Omental fat pad (tissue), 4 donors: Measurements from ENCODE around the gene CCDC187. TPM values are rescaled to one million over a fixed set of nuclear protein-coding genes. Genes with fewer than 3 reads are reported as not detected.

ENCODE experiments used
- ATAC-seq: fragments of 150-250 bp; one replicate; pipeline ENCODE4 v1.9.1; 2016; ENCODE audit warnings: mild to moderate bottlenecking, moderate library complexity; ENCODE audit not compliant: low FRiP score
- DNase-seq: peaks from one replicate; pipeline ENCODE4 v3.0.0-alpha.2; 2019; ENCODE audit warnings: low spot score
- CTCF ChIP-seq, 3 donors: fragments of 450-650 bp; IDR thresholded peaks; one replicate each; pipeline ENCODE4 v1.5.1; 2016 to 2017; ENCODE audit warnings: antibody characterized with exemption in 3 of 3, mild to moderate bottlenecking in 3 of 3, moderate library complexity in 2 of 3
- total RNA-seq, 4 donors: library from RNA; depleted of rRNA; stranded (reverse); fragments of >200 nt; gene quantifications; one replicate each; pipeline ENCODE4 v1.1.0, GENCODE V29; 2016

The CCDC187 gene
- total RNA-seq, 4 donors from 2014 or later: not detected

DNA sequence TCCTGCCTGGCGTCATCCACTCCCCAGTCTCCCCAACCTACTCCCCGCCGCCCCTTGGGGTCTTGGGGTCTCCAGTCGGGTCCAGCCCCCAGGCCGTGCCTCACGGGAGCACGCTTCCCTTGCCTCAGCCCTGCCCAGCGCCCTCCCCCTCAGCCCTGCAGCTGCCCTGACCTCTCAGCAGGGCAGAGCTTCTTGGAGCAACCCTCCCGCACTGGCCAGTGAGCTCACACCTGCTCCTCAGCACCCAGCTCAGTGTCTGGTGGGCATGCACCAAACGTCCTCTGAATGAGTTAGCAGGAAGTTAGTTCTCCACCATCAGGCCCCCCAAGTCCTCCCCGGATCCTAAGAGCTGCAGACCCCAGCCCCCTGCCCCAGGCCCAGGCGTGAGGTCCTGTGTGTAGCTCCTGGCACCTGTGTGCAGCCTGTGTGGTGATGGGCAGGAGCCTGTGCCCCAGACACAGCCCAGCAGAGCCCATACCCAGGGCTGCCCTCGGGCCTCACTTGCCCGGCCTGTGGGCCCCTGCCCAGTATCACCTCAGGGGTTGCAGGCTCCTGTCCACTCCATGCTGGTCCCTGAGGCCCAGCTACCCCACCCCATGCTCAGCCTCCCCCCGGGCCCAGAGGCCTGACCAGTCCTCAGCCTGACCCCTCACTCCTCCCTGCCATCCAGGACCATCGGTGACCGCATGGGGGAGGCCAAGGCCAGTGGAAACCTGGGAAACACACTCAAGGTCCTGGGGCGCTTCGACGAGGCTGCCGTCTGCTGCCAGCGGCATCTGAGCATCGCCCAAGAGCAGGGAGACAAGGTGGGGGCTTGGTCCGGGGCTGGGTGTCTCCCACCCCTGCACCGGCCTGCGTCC lies 31.6 kb upstream of the CCDC187 start:
- ATAC-seq (no peak), DNase-seq (no peak)
- no peak for TF ChIP-seq CTCF (IDR thresholded peaks at IDR 0.05)

GRCh38 chr9:136334541-136334940 lies 30.6 kb upstream of the CCDC187 start:
- ATAC-seq: no peak
- TF ChIP-seq CTCF (IDR thresholded peaks at IDR 0.05): no peak
- DNase-seq: no peak

- no peak for TF ChIP-seq CTCF (IDR thresholded peaks at IDR 0.05)
- no peak for DNase-seq
Measured at GRCh38 chr9:136333486-136333885, 29.6 kb upstream of the CCDC187 start.

DNA sequence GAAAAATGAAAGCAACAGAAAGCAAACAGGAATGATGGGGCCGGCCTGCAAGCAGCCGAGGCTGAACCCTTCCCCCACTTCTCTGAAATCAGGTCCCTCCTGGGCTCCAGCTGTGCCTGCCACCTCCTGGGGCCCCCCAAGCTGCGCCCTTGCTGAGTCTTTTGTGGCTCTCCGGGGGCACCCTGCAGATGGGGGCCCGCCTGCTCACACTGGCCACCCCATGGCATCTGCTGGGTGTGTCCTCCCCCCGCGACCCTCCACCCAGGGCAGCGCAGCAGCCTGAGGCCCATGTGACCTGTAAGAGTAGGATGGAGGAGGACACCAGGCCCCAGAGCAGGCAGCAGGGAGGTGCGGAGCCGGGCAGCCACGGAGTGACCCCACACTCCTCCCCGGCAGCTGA lies 29.2 kb upstream of the CCDC187 start:
- DNase-seq: no peak
- no peak for ATAC-seq
- TF ChIP-seq CTCF (IDR thresholded peaks at IDR 0.05): no peak

More at GRCh38 chr9:136333486-136333885, 29.6 kb upstream of the CCDC187 start:
- ATAC-seq: no peak

DNA sequence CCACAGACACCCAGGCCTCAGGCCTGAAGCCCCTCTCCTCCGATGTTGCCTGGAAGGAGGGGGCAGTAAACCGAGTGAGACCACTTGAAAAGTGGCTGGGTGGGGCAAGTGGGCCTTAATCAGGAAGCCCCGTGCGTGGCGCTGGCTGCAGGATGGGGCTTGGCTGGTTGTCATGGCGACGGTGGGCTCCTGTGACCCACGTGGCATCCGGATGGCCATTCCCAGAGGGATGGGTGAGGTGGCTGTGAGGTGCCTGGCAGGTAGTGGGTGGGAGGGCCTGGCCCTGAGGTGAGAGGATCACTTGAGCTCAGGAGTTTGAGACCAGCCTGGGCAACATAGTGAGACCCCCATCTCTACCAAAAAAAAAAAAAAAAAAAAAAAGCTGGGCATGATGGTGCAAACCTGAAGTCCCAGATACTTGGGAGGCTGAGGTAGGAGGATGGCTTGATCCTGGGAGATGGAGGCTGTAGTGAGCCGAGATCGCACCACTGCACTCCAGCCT lies 28.6 kb upstream of the CCDC187 start:
- TF ChIP-seq CTCF (IDR thresholded peaks at IDR 0.05): no peak
- DNase-seq (no peak), ATAC-seq (no peak)

- ATAC-seq (no peak), DNase-seq (no peak)
- TF ChIP-seq CTCF (IDR thresholded peaks at IDR 0.05): no peak
Measured at GRCh38 chr9:136331556-136332481, 27.9 kb upstream of the CCDC187 start.
